MM.1S (cell line): ENCODE measurements around the gene EN1.

ENCODE experiments used
- DNase-seq: peaks from one replicate; pipeline ENCODE4 v3.0.0-alpha.2; 2015
- H2AFZ ChIP-seq: fragments of 300-600 bp; sonication (generic); 2 replicates; pipeline ENCODE4 v1.6.0; 2016; ENCODE audit warnings: antibody characterized with exemption, low read length
- H3F3A ChIP-seq: fragments of 300-600 bp; sonication (generic); 2 replicates; pipeline ENCODE4 v1.6.1; 2016; ENCODE audit warnings: mild to moderate bottlenecking, antibody characterized with exemption, low read length, moderate library complexity, mixed read lengths; ENCODE audit not compliant: insufficient read depth
- H3K27ac ChIP-seq: fragments of 300-600 bp; sonication (generic); 2 replicates; pipeline ENCODE4 v1.5.1; 2016; ENCODE audit warnings: mild to moderate bottlenecking, low read length
- H3K27me3 ChIP-seq: fragments of 300-600 bp; sonication (generic); replicated peaks from 2 replicates; pipeline ENCODE4 v1.6.0; 2016; ENCODE audit warnings: low read length; ENCODE audit not compliant: insufficient read depth
- H3K36me3 ChIP-seq: fragments of 300-600 bp; sonication (generic); replicated peaks from 2 replicates; pipeline ENCODE4 v1.6.1; 2016; ENCODE audit warnings: mild to moderate bottlenecking, low read length, mixed read lengths; ENCODE audit not compliant: insufficient read depth
- H3K4me1 ChIP-seq: fragments of 300-600 bp; sonication (generic); 2 replicates; pipeline ENCODE4 v1.6.1; 2016; ENCODE audit warnings: low read length, mixed read lengths
- H3K4me2 ChIP-seq: fragments of 300-600 bp; sonication (generic); 2 replicates; pipeline ENCODE4 v1.6.0; 2016; ENCODE audit warnings: low read depth, low read length
- H3K4me3 ChIP-seq: fragments of 300-600 bp; sonication (generic); 2 replicates; pipeline ENCODE4 v1.5.1; 2016; ENCODE audit warnings: low read length, mixed read lengths
- H3K79me2 ChIP-seq: fragments of 300-600 bp; sonication (generic); 2 replicates; pipeline ENCODE4 v1.6.1; 2016; ENCODE audit warnings: mixed run types, low read length, mixed read lengths
- H3K9ac ChIP-seq: fragments of 300-600 bp; sonication (generic); 2 replicates; pipeline ENCODE4 v1.6.1; 2016; ENCODE audit warnings: low read length, mixed read lengths
- H3K9me2 ChIP-seq: fragments of 300-600 bp; sonication (generic); replicated peaks from 2 replicates; pipeline ENCODE4 v1.6.1; 2016; ENCODE audit warnings: mild to moderate bottlenecking, low read length, mixed read lengths; ENCODE audit not compliant: insufficient read depth
- H3K9me3 ChIP-seq: fragments of 300-600 bp; sonication (generic); replicated peaks from 2 replicates; pipeline ENCODE4 v1.6.1; 2016; ENCODE audit warnings: mild to moderate bottlenecking, low read length, mixed read lengths; ENCODE audit not compliant: insufficient read depth
- H4K20me1 ChIP-seq: fragments of 300-600 bp; sonication (generic); 2 replicates; pipeline ENCODE4 v1.6.1; 2016; ENCODE audit warnings: mild to moderate bottlenecking, low read length, moderate library complexity, mixed read lengths; ENCODE audit not compliant: insufficient read depth
- CTCF ChIP-seq: fragments of 300-600 bp; sonication (generic); IDR thresholded peaks from 2 replicates; pipeline ENCODE4 v1.5.1; 2016; ENCODE audit warnings: antibody characterized with exemption, low read length, mixed read lengths
- EZH2 ChIP-seq: fragments of 300-600 bp; sonication (generic); optimal IDR thresholded peaks from 2 replicates; pipeline ENCODE3; 2017; ENCODE audit warnings: low read depth, mild to moderate bottlenecking, antibody characterized with exemption, low read length, mixed read lengths
- EZH2phosphoT487 ChIP-seq: fragments of 300-600 bp; sonication (generic); IDR thresholded peaks from 2 replicates; pipeline ENCODE4 v1.6.1; 2018; ENCODE audit warnings: antibody characterized with exemption, low read length

EN1 gene

GRCh38 chr2:118833716-118834439 is 13.6 kb downstream of the EN1 start:
- peaks cover 14% of the 10 kb centered on the region; the same call in 1 of the 2 replicates for H3K27me3 ChIP-seq
- no peak overlapping the region for H3K27ac ChIP-seq
- H3K36me3 ChIP-seq: no peaks in the 10 kb centered on the region
- H3K79me2 ChIP-seq: no peaks in the 10 kb centered on the region
- TF ChIP-seq EZH2 (no peak), EZH2phosphoT487 (no peak)
- H2AFZ ChIP-seq: no peak overlapping the region
- no peaks in the 10 kb centered on the region for H3K9me3 ChIP-seq
- peaks cover 14% of the 10 kb centered on the region for H3K4me1 ChIP-seq
- H3K4me2 ChIP-seq: no peak overlapping the region
- no peak for DNase-seq
- no peak overlapping the region for H3K4me3 ChIP-seq
- no peaks in the 10 kb centered on the region for H3F3A ChIP-seq
- no peak overlapping the region for H3K9ac ChIP-seq
- no peaks in the 10 kb centered on the region for H3K9me2 ChIP-seq
- no peaks in the 10 kb centered on the region for H4K20me1 ChIP-seq

- H3K79me2 ChIP-seq: no peaks in the 10 kb centered on the region
- no peak overlapping the region for H3K27ac ChIP-seq
- TF ChIP-seq EZH2 (no peak), CTCF (no peak), EZH2phosphoT487 (no peak)
- H3K4me2 ChIP-seq: no peak overlapping the region
- no peak overlapping the region for H2AFZ ChIP-seq
- no peak overlapping the region for H3K4me3 ChIP-seq
- H3F3A ChIP-seq: no peaks in the 10 kb centered on the region
- DNase-seq: no peak
- peaks cover 14% of the 10 kb centered on the region for H3K4me1 ChIP-seq
- no peaks in the 10 kb centered on the region for H4K20me1 ChIP-seq
- H3K9me2 ChIP-seq: no peaks in the 10 kb centered on the region
- H3K9ac ChIP-seq: no peak overlapping the region
- H3K9me3 ChIP-seq: no peaks in the 10 kb centered on the region
- no peaks in the 10 kb centered on the region for H3K36me3 ChIP-seq
- peaks cover 14% of the 10 kb centered on the region; the same call in 1 of the 2 replicates for H3K27me3 ChIP-seq
Observed at GRCh38 chr2:118832791-118833715, 14.4 kb downstream of the EN1 start.

GRCh38 chr2:118832071-118832790 is 15.2 kb downstream of the EN1 start:
- Histone ChIP-seq H3K36me3 (no peaks in the 10 kb centered on the region), H3K9me2 (no peaks in the 10 kb centered on the region), H3F3A (no peaks in the 10 kb centered on the region), H3K9me3 (no peaks in the 10 kb centered on the region), H3K9ac (no peak overlapping the region), H3K4me2 (no peak overlapping the region), H2AFZ (no peak overlapping the region), H3K79me2 (no peaks in the 10 kb centered on the region), H3K27ac (no peak overlapping the region), H4K20me1 (no peaks in the 10 kb centered on the region), H3K4me3 (no peak overlapping the region), H3K27me3 (peaks cover 14% of the 10 kb centered on the region; the same call in 1 of the 2 replicates), H3K4me1 (peaks cover 14% of the 10 kb centered on the region)
- TF ChIP-seq EZH2: no peak
- TF ChIP-seq CTCF: no peak
- no peak for TF ChIP-seq EZH2phosphoT487
- no peak for DNase-seq
